ENCODE data around the gene NOBOX. TPM values are rescaled to one million over a fixed set of nuclear protein-coding genes. Genes with fewer than 3 reads are reported as not detected.

Gene NOBOX
- total and polyA plus RNA-seq, 4 donors = not detected

DNA sequence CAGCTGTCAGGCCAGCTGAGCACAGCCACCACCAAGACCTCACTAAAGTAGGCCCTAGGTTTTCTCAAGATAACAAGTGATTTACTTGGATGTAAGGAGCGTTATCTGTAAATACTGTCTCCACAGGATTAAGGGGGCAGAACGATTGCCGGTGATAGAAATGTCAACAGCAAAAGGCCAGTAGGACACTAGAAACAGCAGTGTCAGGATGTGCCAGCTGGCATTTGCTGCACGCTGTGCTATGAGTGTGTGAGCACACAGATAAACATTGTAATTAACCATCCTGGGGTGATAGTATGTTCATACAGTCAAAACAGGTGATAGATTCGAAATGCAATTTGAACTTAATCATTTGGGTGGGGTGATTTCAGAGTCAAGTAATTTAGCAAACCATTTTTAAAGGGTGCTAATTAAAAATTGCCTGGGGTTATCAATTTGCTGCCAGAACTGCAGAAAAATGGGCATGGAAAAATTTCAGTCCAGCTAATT, 36.3 kb upstream of the NOBOX start:
- H3K27ac ChIP-seq (ENCODE audit: low read depth in 1 of 2, low read length in 2 of 2) = no peak overlapping the region
- no peaks in the 10 kb centered on the region for H3K36me3 ChIP-seq (ENCODE audit: control insufficient read depth in 4 of 4, insufficient read depth in 3 of 4, low read depth in 1 of 4, low read length in 3 of 4)
- H3K9ac ChIP-seq (ENCODE audit: low read depth in 1 of 2, low read length in 2 of 2) = no peak overlapping the region
- no peak overlapping the region for H3K4me3 ChIP-seq (ENCODE audit: low read depth in 1 of 3, low read length in 3 of 3)
- 26% methylated on average over 5 of the region's 5 CpGs for WGBS
- H3K9me3 ChIP-seq (ENCODE audit: control insufficient read depth in 4 of 4, low read length in 3 of 4) = no peaks in the 10 kb centered on the region
- H3K4me1 ChIP-seq (ENCODE audit: control insufficient read depth in 4 of 4, insufficient read depth in 4 of 4, low read length in 3 of 4) = no peaks in the 10 kb centered on the region
- TF ChIP-seq HNF4G (IDR thresholded peaks at IDR 0.05) = no peak
- no peak for TF ChIP-seq JUND (IDR thresholded peaks at IDR 0.05)
- no peak for TF ChIP-seq TAF1 (conservative IDR thresholded peaks at IDR 0.05)
- no peak for TF ChIP-seq EGR1 (IDR thresholded peaks at IDR 0.05; ENCODE audit: low read depth in 2 of 2)
- TF ChIP-seq MAX (IDR thresholded peaks at IDR 0.05) = no peak
- TF ChIP-seq YY1 (IDR thresholded peaks at IDR 0.05) = no peak
- TF ChIP-seq ATF3 (IDR thresholded peaks at IDR 0.05) = no peak
- no peak for TF ChIP-seq NR2F2 (IDR thresholded peaks at IDR 0.05)
- TF ChIP-seq, protein P1, sequence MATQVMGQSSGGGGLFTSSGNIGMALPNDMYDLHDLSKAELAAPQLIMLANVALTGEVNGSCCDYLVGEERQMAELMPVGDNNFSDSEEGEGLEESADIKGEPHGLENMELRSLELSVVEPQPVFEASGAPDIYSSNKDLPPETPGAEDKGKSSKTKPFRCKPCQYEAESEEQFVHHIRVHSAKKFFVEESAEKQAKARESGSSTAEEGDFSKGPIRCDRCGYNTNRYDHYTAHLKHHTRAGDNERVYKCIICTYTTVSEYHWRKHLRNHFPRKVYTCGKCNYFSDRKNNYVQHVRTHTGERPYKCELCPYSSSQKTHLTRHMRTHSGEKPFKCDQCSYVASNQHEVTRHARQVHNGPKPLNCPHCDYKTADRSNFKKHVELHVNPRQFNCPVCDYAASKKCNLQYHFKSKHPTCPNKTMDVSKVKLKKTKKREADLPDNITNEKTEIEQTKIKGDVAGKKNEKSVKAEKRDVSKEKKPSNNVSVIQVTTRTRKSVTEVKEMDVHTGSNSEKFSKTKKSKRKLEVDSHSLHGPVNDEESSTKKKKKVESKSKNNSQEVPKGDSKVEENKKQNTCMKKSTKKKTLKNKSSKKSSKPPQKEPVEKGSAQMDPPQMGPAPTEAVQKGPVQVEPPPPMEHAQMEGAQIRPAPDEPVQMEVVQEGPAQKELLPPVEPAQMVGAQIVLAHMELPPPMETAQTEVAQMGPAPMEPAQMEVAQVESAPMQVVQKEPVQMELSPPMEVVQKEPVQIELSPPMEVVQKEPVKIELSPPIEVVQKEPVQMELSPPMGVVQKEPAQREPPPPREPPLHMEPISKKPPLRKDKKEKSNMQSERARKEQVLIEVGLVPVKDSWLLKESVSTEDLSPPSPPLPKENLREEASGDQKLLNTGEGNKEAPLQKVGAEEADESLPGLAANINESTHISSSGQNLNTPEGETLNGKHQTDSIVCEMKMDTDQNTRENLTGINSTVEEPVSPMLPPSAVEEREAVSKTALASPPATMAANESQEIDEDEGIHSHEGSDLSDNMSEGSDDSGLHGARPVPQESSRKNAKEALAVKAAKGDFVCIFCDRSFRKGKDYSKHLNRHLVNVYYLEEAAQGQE (IDR thresholded peaks at IDR 0.05) = no peak
- no peak for TF ChIP-seq RXRA (IDR thresholded peaks at IDR 0.05)
- no peak for TF ChIP-seq RAD21 (IDR thresholded peaks at IDR 0.05)
- peaks cover 0 to 5% (median 0%) of the 10 kb centered on the region in 4 donors for H3K27me3 ChIP-seq (ENCODE audit: control insufficient read depth in 4 of 4, insufficient read depth in 4 of 4, low read length in 3 of 4)
- DNase-seq (ENCODE audit: low spot score) = no peak

GRCh38 chr7:144438759-144439158, 35.3 kb upstream of the NOBOX start:
- no peak overlapping the region for H3K27ac ChIP-seq (ENCODE audit: low read depth in 1 of 2, low read length in 2 of 2)
- H3K4me1 ChIP-seq (ENCODE audit: control insufficient read depth in 4 of 4, insufficient read depth in 4 of 4, low read length in 3 of 4) = no peaks in the 10 kb centered on the region
- TF ChIP-seq FOXA1 (IDR thresholded peaks at IDR 0.05) = no peak
- no peaks in the 10 kb centered on the region for H3K36me3 ChIP-seq (ENCODE audit: control insufficient read depth in 4 of 4, insufficient read depth in 3 of 4, low read depth in 1 of 4, low read length in 3 of 4)
- no peak for DNase-seq (ENCODE audit: low spot score)
- H3K27me3 ChIP-seq (ENCODE audit: control insufficient read depth in 4 of 4, insufficient read depth in 4 of 4, low read length in 3 of 4) = peaks cover 0 to 5% (median 0%) of the 10 kb centered on the region in 4 donors
- H3K4me3 ChIP-seq (ENCODE audit: low read depth in 1 of 3, low read length in 3 of 3) = no peak overlapping the region
- no peak overlapping the region for H3K9ac ChIP-seq (ENCODE audit: low read depth in 1 of 2, low read length in 2 of 2)
- no peaks in the 10 kb centered on the region for H3K9me3 ChIP-seq (ENCODE audit: control insufficient read depth in 4 of 4, low read length in 3 of 4)
- 76% methylated on average over 3 of the region's 3 CpGs for WGBS

DNA sequence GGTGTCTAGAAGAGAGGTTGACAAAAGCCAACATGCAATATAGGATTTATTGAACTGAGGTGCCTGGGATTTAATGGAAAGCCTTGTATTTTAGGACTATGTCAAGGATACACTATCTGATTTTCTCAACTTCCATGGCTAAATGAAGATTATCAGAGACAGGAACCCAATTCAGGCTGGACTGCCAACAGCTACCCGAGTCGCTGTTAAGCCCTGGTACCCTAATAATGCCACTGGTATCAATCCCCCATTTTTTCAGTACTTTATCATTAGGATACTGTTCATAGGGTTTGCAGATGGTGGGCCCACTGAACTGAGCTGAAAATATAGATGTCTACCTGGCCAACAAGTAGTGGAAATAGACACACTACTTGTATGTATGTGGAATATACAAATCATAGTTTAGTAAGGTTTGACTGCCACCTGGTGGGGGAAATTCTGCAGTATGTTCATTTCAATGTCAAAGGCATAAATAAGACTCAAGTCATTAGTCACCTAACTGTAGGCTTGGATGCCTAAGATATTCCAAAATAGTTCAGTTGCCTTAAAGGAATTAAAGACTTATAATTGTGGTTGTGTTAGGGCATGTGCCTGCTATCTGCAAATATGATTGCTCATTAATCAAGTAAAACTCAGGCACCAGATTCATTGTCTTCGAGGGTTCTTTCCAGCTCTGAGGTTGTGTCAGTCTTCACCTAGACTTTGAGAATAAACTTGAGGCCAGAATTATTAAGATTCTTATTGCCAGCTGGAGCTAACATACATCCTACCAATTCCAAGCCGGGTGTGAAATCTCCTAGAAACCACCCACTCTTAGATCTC, 34.1 kb upstream of the NOBOX start:
- H3K9ac ChIP-seq (ENCODE audit: low read depth in 1 of 2, low read length in 2 of 2) = no peak overlapping the region
- WGBS = 85% methylated on average over 4 of the region's 4 CpGs
- no peak for TF ChIP-seq JUND (IDR thresholded peaks at IDR 0.05)
- no peak for TF ChIP-seq FOXA1 (IDR thresholded peaks at IDR 0.05)
- TF ChIP-seq CTCF (IDR thresholded peaks at IDR 0.05; ENCODE audit: low read depth, low read length, missing input control) = peak; percentile 52
- no peak for TF ChIP-seq HNF4G (IDR thresholded peaks at IDR 0.05)
- TF ChIP-seq RAD21 (IDR thresholded peaks at IDR 0.05) = peak; percentile 72 to 80
- TF ChIP-seq SP1 (IDR thresholded peaks at IDR 0.05) = no peak
- TF ChIP-seq FOXA2 (IDR thresholded peaks at IDR 0.05) = no peak
- no peak for TF ChIP-seq EGR1 (IDR thresholded peaks at IDR 0.05; ENCODE audit: low read depth in 2 of 2)
- DNase-seq (ENCODE audit: low spot score) = peak; percentile 57
- no peaks in the 10 kb centered on the region for H3K36me3 ChIP-seq (ENCODE audit: control insufficient read depth in 4 of 4, insufficient read depth in 3 of 4, low read depth in 1 of 4, low read length in 3 of 4)
- no peaks in the 10 kb centered on the region for H3K4me1 ChIP-seq (ENCODE audit: control insufficient read depth in 4 of 4, insufficient read depth in 4 of 4, low read length in 3 of 4)
- H3K27ac ChIP-seq (ENCODE audit: low read depth in 1 of 2, low read length in 2 of 2) = no peak overlapping the region
- H3K27me3 ChIP-seq (ENCODE audit: control insufficient read depth in 4 of 4, insufficient read depth in 4 of 4, low read length in 3 of 4) = peaks cover 0 to 5% (median 0%) of the 10 kb centered on the region in 4 donors
- no peaks in the 10 kb centered on the region for H3K9me3 ChIP-seq (ENCODE audit: control insufficient read depth in 4 of 4, low read length in 3 of 4)
- H3K4me3 ChIP-seq (ENCODE audit: low read depth in 1 of 3, low read length in 3 of 3) = no peak overlapping the region
